ENCODE results near the gene FBXL7.

Gene FBXL7

GRCh38 chr5:15502208-15502607 is 2.2 kb downstream of the FBXL7 start:
- DNase-seq: no peak

GRCh38 chr5:15506146-15506545 is 6.2 kb downstream of the FBXL7 start:
- DNase-seq: no peak

- no peak for DNase-seq
Measured at GRCh38 chr5:15506897-15507296, 6.9 kb downstream of the FBXL7 start.

GRCh38 chr5:15510092-15510491 is 10.1 kb downstream of the FBXL7 start:
- DNase-seq: no peak

- no peak for DNase-seq
Measured at GRCh38 chr5:15510831-15511230, 10.9 kb downstream of the FBXL7 start.

GRCh38 chr5:15513431-15513830 is 13.5 kb downstream of the FBXL7 start:
- no peak for DNase-seq

GRCh38 chr5:15513911-15514310 is 13.9 kb downstream of the FBXL7 start:
- DNase-seq: no peak

- no peak for DNase-seq
Measured at GRCh38 chr5:15515229-15515628, 15.2 kb downstream of the FBXL7 start.

GRCh38 chr5:15516486-15516885 is 16.5 kb downstream of the FBXL7 start:
- no peak for DNase-seq

GRCh38 chr5:15518786-15519185 is 18.8 kb downstream of the FBXL7 start:
- DNase-seq: no peak

- DNase-seq: no peak
Measured at GRCh38 chr5:15520856-15521255, 20.9 kb downstream of the FBXL7 start.

- DNase-seq: no peak
Measured at GRCh38 chr5:15521381-15522186, 21.6 kb downstream of the FBXL7 start.

- DNase-seq: no peak
Measured at GRCh38 chr5:15522187-15522520, 22.2 kb downstream of the FBXL7 start.

- no peak for DNase-seq
Measured at GRCh38 chr5:15524712-15525111, 24.7 kb downstream of the FBXL7 start.

GRCh38 chr5:15525703-15526275 is 25.8 kb downstream of the FBXL7 start:
- DNase-seq: no peak

- no peak for DNase-seq
Measured at GRCh38 chr5:15526413-15526812, 26.4 kb downstream of the FBXL7 start.

GRCh38 chr5:15528476-15528875 is 28.5 kb downstream of the FBXL7 start:
- no peak for DNase-seq

- no peak for DNase-seq
Measured at GRCh38 chr5:15529013-15529412, 29.0 kb downstream of the FBXL7 start.

- DNase-seq: no peak
Measured at GRCh38 chr5:15529821-15530220, 29.8 kb downstream of the FBXL7 start.

- DNase-seq: no peak
Measured at GRCh38 chr5:15533129-15533893, 33.3 kb downstream of the FBXL7 start.

GRCh38 chr5:15535938-15536337 is 36.0 kb downstream of the FBXL7 start:
- DNase-seq: no peak

GRCh38 chr5:15538516-15538915 is 38.5 kb downstream of the FBXL7 start:
- no peak for DNase-seq

- no peak for DNase-seq
Measured at GRCh38 chr5:15539951-15540350, 40.0 kb downstream of the FBXL7 start.

- DNase-seq: no peak
Measured at GRCh38 chr5:15544039-15544438, 44.1 kb downstream of the FBXL7 start.

Data from activated CD4-positive, CD25-positive, alpha-beta regulatory T cell (primary cell).